Prostate gland (tissue), 2 donors: Measurements from ENCODE around the gene ZFHX2.

ENCODE experiments used
- CTCF ChIP-seq, 4 experiments: fragments of 200-600 bp in 2 of 4; fragments of 450-650 bp in 2 of 4; sonication (generic) in 2 of 4; IDR thresholded peaks; 1 replicate in 3 of 4; 2 replicates in 1 of 4; pipeline ENCODE4 v1.5.1; 2016 to 2019; ENCODE audit warnings: antibody characterized with exemption in 4 of 4, mild to moderate bottlenecking in 2 of 4, moderate library complexity in 2 of 4
- POLR2A ChIP-seq: fragments of 450-650 bp; IDR thresholded peaks from one replicate; pipeline ENCODE4 v1.6.1; 2016; ENCODE audit warnings: antibody characterized with exemption, mild to moderate bottlenecking
- POLR2AphosphoS5 ChIP-seq: sonication (generic); formaldehyde crosslinking; IDR thresholded peaks from one replicate; pipeline ENCODE4 v1.6.1; 2017; ENCODE audit warnings: antibody characterized with exemption

GRCh38 chr14:23566112-23566777 lies 14.7 kb upstream of the ZFHX2 start:
- TF ChIP-seq CTCF (IDR thresholded peaks at IDR 0.05) (no peak), POLR2AphosphoS5 (no peak), POLR2A (no peak)
